GM12891 (cell line): ENCODE results near the gene DSG1. TPM values are rescaled to one million over a fixed set of nuclear protein-coding genes. Genes with fewer than 3 reads are reported as not detected.

Experiments used
- DNase-seq: peaks from one replicate; pipeline ENCODE4 v3.0.0; 2011; ENCODE audit warnings: low spot score; ENCODE audit not compliant: insufficient read length
- FAIRE-seq: peaks from 2 replicates; lab custom pipeline; 2011; peaks lifted over from hg19 to GRCh38; lab: Jason Lieb, UNC
- PAX5 ChIP-seq: IDR thresholded peaks from 2 replicates; pipeline ENCODE4 v1.6.1; 2011; ENCODE audit warnings: low read length, moderate library complexity, mild to moderate bottlenecking; ENCODE audit not compliant: insufficient read depth, severe bottlenecking
- POLR2A ChIP-seq: IDR thresholded peaks from 2 replicates; pipeline ENCODE4 v1.6.1; 2011; ENCODE audit warnings: low read depth, low read length, control low read depth
- POLR2AphosphoS5 ChIP-seq: IDR thresholded peaks from 2 replicates; pipeline ENCODE4 v1.6.1; 2011; ENCODE audit warnings: low read depth, low read length, control low read depth
- POU2F2 ChIP-seq: IDR thresholded peaks from 2 replicates; pipeline ENCODE4 v1.6.1; 2011; ENCODE audit warnings: low read depth, mild to moderate bottlenecking, control low read depth, low read length, moderate library complexity
- SPI1 ChIP-seq: IDR thresholded peaks from 2 replicates; pipeline ENCODE4 v1.6.1; 2011; ENCODE audit warnings: low read depth, low read length, control low read depth
- TAF1 ChIP-seq: IDR thresholded peaks from 2 replicates; pipeline ENCODE4 v1.6.1; 2011; ENCODE audit warnings: low read depth, low read length, control low read depth
- polyA plus RNA-seq: library from polyadenylated mRNA; unstranded; fragments of >200 nt; gene quantifications from one replicate; pipeline ENCODE4 v1.2.1, GENCODE V29; 2012; ENCODE audit warnings: low read depth, missing spikeins, inconsistent platforms; ENCODE audit not compliant: missing spikeins

Gene DSG1
- polyA plus RNA-seq, result not detected

DNA sequence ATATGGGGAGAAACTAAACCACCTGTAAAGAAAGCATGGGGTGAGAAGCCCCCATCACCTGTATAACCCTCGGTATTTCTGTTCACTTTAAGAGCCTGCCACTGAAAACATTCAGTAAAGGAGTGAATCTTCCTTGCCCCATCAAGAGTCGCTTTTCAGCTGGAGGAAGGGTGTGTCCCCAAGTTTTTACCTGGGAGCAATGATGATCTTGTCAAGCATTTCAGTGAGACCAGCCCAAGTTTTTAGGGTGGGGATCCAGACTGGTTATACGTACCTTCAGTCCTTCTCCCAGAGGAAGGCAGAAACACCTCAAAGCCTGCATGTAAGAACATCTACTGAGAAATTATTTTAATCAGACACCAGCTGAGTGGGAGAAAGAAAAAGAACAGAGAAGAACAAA is at the start of gene DSG1:
DSG1 (plus strand) TSS at position 301 of the 400 bp plus-strand sequence. CDS start 141 bp downstream, outside the sequence.
- TF ChIP-seq TAF1 (no peak), PAX5 (no peak), POLR2AphosphoS5 (no peak), POLR2A (no peak), POU2F2 (no peak), SPI1 (no peak)
- no peak for DNase-seq

DNA sequence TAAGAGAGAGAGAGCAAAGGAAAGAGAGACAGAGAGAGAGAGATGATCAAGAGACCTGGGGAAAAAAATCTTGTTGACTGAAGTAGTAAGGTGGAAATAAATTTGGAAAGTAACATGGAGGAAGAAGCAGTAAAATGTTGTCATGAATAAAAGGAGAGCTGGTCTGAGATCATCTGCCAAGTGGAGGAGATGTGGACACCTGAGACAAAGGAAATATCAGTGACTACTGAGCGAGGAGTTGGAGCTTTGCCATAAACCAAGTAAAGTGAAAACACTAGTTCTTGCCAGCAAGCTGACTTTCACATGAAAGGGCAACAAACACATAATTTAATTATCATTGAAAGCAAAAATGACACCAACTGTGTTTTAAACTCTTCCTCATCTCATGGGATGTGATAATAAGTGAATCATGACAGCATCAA is 49.0 kb upstream of the DSG1 start:
- FAIRE-seq (peak; percentile 71), DNase-seq (no peak)
- TF ChIP-seq PAX5 (no peak), POLR2AphosphoS5 (no peak), POU2F2 (no peak), SPI1 (no peak), POLR2A (no peak), TAF1 (no peak)

More for the DNA sequence above, at the start of gene DSG1:
- FAIRE-seq, result no peak

DNA sequence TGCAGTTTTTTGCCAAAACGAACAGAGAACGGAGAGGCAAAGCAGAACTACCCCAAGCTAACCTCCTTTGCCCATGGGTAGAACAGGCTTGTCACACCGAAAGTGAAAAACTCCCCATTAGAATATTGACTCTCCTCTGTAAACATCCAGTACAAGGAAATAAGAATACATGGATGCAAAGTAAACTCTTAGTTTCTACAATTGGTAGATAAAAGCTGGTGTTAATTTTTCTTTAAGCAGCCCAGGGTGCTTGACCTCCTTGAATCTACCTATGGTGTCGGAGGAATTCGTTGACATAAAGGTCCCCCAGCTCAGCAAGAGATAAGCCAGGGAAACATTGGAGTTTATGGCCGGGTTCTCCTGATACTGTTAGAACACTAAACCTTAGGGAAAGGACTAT is 48.4 kb upstream of the DSG1 start:
- DNase-seq (no peak), FAIRE-seq (peak; percentile 5)
- TF ChIP-seq TAF1, result no peak
- no peak for TF ChIP-seq PAX5
- TF ChIP-seq POU2F2, result no peak
- TF ChIP-seq POLR2A, result no peak
- TF ChIP-seq POLR2AphosphoS5, result no peak

DNA sequence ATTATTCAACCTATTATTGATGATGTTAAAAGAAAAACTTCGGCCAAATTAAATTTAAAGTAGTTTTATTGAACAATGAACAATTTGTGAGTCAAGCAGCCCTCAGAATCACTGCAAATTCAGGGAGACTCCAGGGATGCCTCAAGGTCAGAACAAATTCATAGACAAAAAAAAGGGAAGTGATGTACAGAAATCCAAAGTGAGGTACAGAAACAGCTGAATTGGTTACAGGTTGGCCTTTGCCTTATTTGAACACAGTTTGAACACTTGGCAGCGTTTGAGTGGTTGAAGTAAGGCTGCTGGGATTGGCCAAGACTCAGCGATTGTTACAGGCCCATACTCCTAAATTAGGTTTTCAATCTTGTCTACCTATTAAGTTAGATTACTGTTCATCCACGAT is 47.4 kb upstream of the DSG1 start:
- DNase-seq (no peak), FAIRE-seq (peak; percentile 60)
- TF ChIP-seq TAF1 (no peak), SPI1 (peak; percentile 79), POLR2A (no peak)

DNA sequence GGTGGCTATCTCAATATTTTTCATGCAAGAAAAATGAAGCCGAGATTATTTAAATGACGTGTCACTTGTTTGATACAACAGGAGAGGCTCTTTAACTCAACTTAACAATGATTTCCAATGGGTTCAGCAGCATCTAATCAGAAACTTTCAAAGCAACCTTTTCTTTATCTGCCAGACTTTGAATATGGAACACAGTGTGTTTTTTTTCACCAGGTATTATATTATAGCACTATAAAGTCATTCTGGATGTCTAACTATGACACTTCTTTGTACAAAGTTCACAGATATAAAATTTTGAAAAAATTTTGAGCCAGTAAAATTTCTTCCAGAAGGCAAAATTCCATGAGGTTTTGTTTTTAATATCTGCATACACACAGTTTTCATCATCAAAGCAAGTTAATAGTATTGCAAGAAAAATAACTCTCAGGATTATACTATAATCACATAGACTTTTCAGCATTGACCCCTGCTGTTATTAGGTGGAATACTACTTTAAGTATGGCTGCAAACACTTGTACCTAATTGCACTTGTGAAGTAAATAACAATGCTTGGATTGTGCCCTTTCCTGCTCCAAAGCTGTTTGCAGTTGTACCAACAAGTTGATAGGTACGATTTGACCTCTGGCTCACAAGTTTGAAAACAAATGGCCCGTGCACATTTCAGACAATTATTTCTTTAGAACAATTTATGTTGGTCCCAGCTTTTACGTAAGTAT is 44.0 kb upstream of the DSG1 start:
- FAIRE-seq (no peak), DNase-seq (no peak)
- TF ChIP-seq POU2F2, result no peak
- TF ChIP-seq PAX5, result no peak
- no peak for TF ChIP-seq SPI1
- TF ChIP-seq POLR2A, result no peak
- no peak for TF ChIP-seq TAF1
- TF ChIP-seq POLR2AphosphoS5, result no peak

DNA sequence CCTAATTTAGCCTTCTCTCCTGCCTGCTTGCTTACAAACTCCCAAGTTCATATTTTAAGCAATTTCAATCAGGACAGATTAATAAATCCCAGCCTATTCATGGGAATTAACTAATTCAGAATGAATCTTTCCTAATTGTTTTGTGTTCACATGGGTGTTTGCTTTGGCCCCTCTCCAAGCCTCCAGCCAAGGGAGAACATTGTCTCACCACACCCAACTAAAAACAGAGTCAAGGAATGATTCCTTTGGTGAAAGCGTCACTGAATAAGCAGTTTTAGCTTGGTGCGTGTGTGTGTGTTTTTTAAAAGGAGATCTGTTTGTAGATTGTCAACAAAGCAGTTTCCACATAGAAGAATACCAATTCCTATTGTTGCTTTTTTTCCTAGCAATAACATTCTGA is 43.0 kb upstream of the DSG1 start:
- no peak for FAIRE-seq
- TF ChIP-seq POLR2AphosphoS5, result no peak
- no peak for TF ChIP-seq PAX5
- no peak for TF ChIP-seq SPI1
- no peak for TF ChIP-seq POU2F2
- TF ChIP-seq TAF1, result no peak
- no peak for TF ChIP-seq POLR2A
- no peak for DNase-seq

DNA sequence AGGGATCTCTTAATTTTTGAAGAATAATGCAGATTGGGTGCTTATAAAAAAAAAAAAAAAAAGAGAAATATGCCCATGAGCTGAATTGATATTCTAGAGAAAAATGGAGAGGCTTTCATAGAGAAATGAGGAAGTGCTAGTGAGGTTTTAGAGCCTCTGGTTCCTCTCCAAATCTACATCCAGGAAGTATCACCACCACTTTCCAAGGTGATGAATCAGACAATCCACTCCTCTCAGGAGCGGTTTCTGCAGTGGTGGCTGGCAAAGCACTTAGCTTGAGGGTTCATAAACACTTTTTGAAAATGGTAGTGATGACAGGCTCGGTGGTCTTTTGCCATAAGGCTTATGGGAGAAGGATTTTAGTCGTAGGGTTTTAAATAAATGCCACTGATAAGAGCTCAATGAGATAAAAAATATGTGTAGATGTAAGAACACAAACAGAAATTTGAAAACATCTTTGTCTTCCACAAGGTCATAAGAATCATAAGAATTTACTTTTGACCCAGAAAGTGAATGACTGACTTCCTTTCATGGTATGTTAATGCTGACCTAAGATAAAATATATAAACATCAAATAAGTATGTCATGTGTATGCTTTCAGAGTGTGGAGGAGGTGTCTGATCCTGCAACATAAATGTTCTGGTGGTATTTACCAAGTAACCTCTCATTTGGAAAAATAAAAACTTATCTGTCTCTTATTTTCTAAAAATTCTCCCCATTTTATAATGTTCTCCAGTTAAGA is 42.1 kb upstream of the DSG1 start:
- TF ChIP-seq POLR2AphosphoS5 (no peak), SPI1 (peak; percentile 90)
- FAIRE-seq, result no peak
- no peak for DNase-seq

DNA sequence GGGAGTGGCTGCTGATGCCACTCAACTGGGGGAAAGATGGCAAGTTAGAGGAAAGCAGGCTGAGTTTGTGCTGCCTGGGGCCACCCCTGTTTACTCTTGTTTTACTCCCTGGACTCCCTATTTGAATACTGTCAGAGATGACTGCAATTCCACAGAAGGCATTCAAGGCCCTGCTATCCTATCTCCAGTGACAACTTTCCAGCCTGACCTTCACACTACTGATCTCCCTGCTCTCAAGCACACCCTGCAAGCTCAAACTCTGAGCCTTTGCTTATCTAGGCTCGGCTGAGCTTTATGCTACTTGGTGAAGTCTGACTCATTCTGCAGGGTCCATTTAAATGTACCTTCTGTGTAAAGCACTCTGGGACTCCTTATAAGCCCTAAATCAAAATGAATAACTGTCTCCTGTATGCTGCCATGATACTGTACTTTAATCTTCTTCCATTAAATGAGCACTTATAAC is 39.3 kb upstream of the DSG1 start:
- no peak for TF ChIP-seq POLR2AphosphoS5
- TF ChIP-seq POU2F2, result no peak
- TF ChIP-seq SPI1, result no peak
- TF ChIP-seq PAX5, result no peak
- no peak for TF ChIP-seq POLR2A
- FAIRE-seq (no peak), DNase-seq (no peak)

DNA sequence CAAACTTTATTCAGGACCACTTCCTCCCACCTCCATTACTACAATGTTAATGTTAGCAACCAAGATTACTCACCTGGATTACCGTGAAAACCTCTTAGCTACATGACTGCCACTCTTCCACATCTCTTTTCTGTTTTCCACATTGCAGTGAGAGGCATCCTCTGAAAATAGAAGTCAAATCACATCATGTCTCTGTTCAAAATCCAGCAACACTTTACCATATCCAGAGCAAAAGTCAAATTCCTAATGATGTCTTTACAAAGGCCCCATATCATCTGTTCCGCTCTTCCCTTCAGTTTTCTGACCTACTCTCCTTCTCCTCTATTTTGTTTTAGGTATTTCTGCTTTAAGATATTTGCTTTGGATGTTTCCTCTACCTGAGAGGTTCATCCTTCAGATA is 37.5 kb upstream of the DSG1 start:
- FAIRE-seq (no peak), DNase-seq (no peak)
- no peak for TF ChIP-seq POU2F2
- no peak for TF ChIP-seq PAX5
- no peak for TF ChIP-seq TAF1
- TF ChIP-seq POLR2AphosphoS5, result no peak
- no peak for TF ChIP-seq SPI1
- no peak for TF ChIP-seq POLR2A
